ENCODE data around the gene TCF7.

Gene TCF7

GRCh38 chr5:134153657-134154056 lies 39.2 kb downstream of the TCF7 start:
- H3K27me3 ChIP-seq (ENCODE audit: control insufficient read depth in 1 of 2, insufficient read depth in 2 of 2, low read length in 2 of 2) = no peaks in the 10 kb centered on the region
- H3K36me3 ChIP-seq (ENCODE audit: control insufficient read depth in 1 of 2, insufficient read depth in 2 of 2, low read length in 2 of 2) = peaks cover 44 to 83% of the 10 kb centered on the region in 2 donors
- no peak overlapping the region for H3K9ac ChIP-seq (ENCODE audit: low read depth in 1 of 2, low read length in 2 of 2)
- no peak overlapping the region for H3K4me3 ChIP-seq (ENCODE audit: low read depth in 1 of 2, low read length in 2 of 2)
- no peak overlapping the region for H3K27ac ChIP-seq (ENCODE audit: low read depth, low read length)
- H3K9me3 ChIP-seq (ENCODE audit: control insufficient read depth in 1 of 2, low read length in 2 of 2) = no peaks in the 10 kb centered on the region
- peaks cover 0 to 19% of the 10 kb centered on the region in 2 donors for H3K4me1 ChIP-seq (ENCODE audit: control insufficient read depth in 1 of 2, insufficient read depth in 2 of 2, low read length in 2 of 2)

- H3K27ac ChIP-seq (ENCODE audit: low read depth, low read length) = no peak overlapping the region
- H3K27me3 ChIP-seq (ENCODE audit: control insufficient read depth in 1 of 2, insufficient read depth in 2 of 2, low read length in 2 of 2) = no peaks in the 10 kb centered on the region
- no peaks in the 10 kb centered on the region for H3K4me1 ChIP-seq (ENCODE audit: control insufficient read depth in 1 of 2, insufficient read depth in 2 of 2, low read length in 2 of 2)
- H3K36me3 ChIP-seq (ENCODE audit: control insufficient read depth in 1 of 2, insufficient read depth in 2 of 2, low read length in 2 of 2) = peaks cover 30 to 75% of the 10 kb centered on the region in 2 donors
- no peaks in the 10 kb centered on the region for H3K9me3 ChIP-seq (ENCODE audit: control insufficient read depth in 1 of 2, low read length in 2 of 2)
- H3K9ac ChIP-seq (ENCODE audit: low read depth in 1 of 2, low read length in 2 of 2) = no peak overlapping the region
- no peak overlapping the region for H3K4me3 ChIP-seq (ENCODE audit: low read depth in 1 of 2, low read length in 2 of 2)
These were observed 47.3 kb downstream of the TCF7 start for GRCh38 chr5:134161513-134162395.

- H3K9ac ChIP-seq (ENCODE audit: low read depth in 1 of 2, low read length in 2 of 2) = no peak overlapping the region
- no peaks in the 10 kb centered on the region for H3K27me3 ChIP-seq (ENCODE audit: control insufficient read depth in 1 of 2, insufficient read depth in 2 of 2, low read length in 2 of 2)
- peaks cover 34 to 77% of the 10 kb centered on the region in 2 donors for H3K36me3 ChIP-seq (ENCODE audit: control insufficient read depth in 1 of 2, insufficient read depth in 2 of 2, low read length in 2 of 2)
- H3K9me3 ChIP-seq (ENCODE audit: control insufficient read depth in 1 of 2, low read length in 2 of 2) = no peaks in the 10 kb centered on the region
- no peaks in the 10 kb centered on the region for H3K4me1 ChIP-seq (ENCODE audit: control insufficient read depth in 1 of 2, insufficient read depth in 2 of 2, low read length in 2 of 2)
- no peak overlapping the region for H3K4me3 ChIP-seq (ENCODE audit: low read depth in 1 of 2, low read length in 2 of 2)
- no peak overlapping the region for H3K27ac ChIP-seq (ENCODE audit: low read depth, low read length)
These were observed 48.1 kb downstream of the TCF7 start for GRCh38 chr5:134162592-134162991.

DNA sequence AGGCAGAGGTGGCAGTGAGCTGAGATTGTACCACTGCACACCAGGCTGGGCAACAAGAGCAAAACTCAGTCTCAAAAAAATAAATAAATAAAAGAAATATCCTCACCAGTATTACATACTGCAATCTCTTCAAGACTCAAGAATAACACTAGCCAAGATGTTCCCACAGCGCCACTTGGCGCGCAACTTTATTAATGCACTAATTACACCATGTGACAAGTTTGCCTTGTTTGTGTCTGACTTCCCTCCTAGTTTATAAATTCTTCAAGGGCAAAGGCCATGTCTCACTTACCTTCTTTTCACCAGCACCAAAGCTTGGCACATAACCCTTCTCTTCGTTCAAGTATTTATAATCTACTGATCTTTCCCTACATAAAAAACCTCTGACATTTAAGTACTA lies 57.5 kb downstream of the TCF7 start:
- Histone ChIP-seq H3K27ac (ENCODE audit: low read depth, low read length) (no peak overlapping the region), H3K9ac (ENCODE audit: low read depth in 1 of 2, low read length in 2 of 2) (no peak overlapping the region), H3K4me1 (ENCODE audit: control insufficient read depth in 1 of 2, insufficient read depth in 2 of 2, low read length in 2 of 2) (peaks cover 19 to 30% of the 10 kb centered on the region in 2 donors), H3K27me3 (ENCODE audit: control insufficient read depth in 1 of 2, insufficient read depth in 2 of 2, low read length in 2 of 2) (no peaks in the 10 kb centered on the region), H3K4me3 (ENCODE audit: low read depth in 1 of 2, low read length in 2 of 2) (no peak overlapping the region), H3K9me3 (ENCODE audit: control insufficient read depth in 1 of 2, low read length in 2 of 2) (no peaks in the 10 kb centered on the region), H3K36me3 (ENCODE audit: control insufficient read depth in 1 of 2, insufficient read depth in 2 of 2, low read length in 2 of 2) (peaks cover 22 to 55% of the 10 kb centered on the region in 2 donors)

DNA sequence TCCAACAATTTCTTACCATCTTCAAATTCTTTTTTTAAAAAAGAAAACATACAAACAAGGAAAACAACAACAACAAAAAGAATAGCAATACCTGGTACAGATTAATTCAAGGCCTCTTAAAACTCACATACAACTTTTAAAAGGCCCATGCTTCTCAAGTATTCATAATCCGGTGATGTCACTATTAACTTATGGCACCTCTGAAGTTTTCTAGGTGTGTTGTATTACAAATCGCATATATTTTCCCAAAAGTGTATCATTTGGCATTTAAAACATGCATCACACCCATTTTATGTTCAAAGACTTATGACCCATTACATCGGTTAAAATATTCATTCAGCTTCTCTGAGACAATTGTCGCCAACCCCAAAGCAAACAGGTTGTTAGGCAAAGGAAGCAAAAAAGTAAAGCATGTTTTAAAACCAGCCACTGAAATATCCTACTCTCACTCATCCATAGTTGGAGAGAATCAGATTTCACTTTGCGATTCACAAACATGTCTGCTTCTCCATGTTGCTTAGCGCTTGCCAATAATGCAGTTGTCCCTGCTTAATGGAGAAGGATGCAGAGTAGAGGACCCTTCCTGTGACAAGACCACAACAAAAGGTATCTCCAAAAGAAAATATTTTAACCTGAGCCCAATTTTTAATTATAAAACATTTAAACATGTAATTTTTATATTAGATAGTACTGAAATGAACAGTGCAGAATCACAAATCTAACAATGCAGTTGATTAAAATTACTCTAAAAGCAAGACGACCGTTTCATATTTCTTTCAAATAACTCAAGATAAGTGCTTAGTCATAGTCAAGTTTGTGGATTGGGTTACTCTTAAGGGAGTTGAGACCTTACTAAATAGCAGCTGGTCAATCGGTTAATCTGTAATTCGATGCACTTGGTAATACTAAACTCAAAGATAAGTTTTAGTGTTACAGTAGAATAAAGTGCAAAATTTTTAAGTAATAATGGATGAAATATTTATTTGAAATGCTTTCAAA lies 60.7 kb downstream of the TCF7 start:
- H3K27ac ChIP-seq (ENCODE audit: low read depth, low read length) = no peak overlapping the region
- peaks cover 8 to 31% of the 10 kb centered on the region in 2 donors for H3K36me3 ChIP-seq (ENCODE audit: control insufficient read depth in 1 of 2, insufficient read depth in 2 of 2, low read length in 2 of 2)
- H3K4me3 ChIP-seq (ENCODE audit: low read depth in 1 of 2, low read length in 2 of 2) = peak overlapping the region; percentile 85 to 89
- no peaks in the 10 kb centered on the region for H3K9me3 ChIP-seq (ENCODE audit: control insufficient read depth in 1 of 2, low read length in 2 of 2)
- peaks cover 28 to 40% of the 10 kb centered on the region in 2 donors for H3K4me1 ChIP-seq (ENCODE audit: control insufficient read depth in 1 of 2, insufficient read depth in 2 of 2, low read length in 2 of 2)
- H3K27me3 ChIP-seq (ENCODE audit: control insufficient read depth in 1 of 2, insufficient read depth in 2 of 2, low read length in 2 of 2) = no peaks in the 10 kb centered on the region
- H3K9ac ChIP-seq (ENCODE audit: low read depth in 1 of 2, low read length in 2 of 2) = peak overlapping the region; percentile 86 to 97

- no peaks in the 10 kb centered on the region for H3K27me3 ChIP-seq (ENCODE audit: control insufficient read depth in 1 of 2, insufficient read depth in 2 of 2, low read length in 2 of 2)
- peak overlapping the region; percentile 86 to 97 for H3K9ac ChIP-seq (ENCODE audit: low read depth in 1 of 2, low read length in 2 of 2)
- peak overlapping the region; percentile 85 to 89 for H3K4me3 ChIP-seq (ENCODE audit: low read depth in 1 of 2, low read length in 2 of 2)
- peaks cover 28 to 40% of the 10 kb centered on the region in 2 donors for H3K4me1 ChIP-seq (ENCODE audit: control insufficient read depth in 1 of 2, insufficient read depth in 2 of 2, low read length in 2 of 2)
- H3K27ac ChIP-seq (ENCODE audit: low read depth, low read length) = peak overlapping the region; percentile 99
- peaks cover 8 to 24% of the 10 kb centered on the region in 2 donors for H3K36me3 ChIP-seq (ENCODE audit: control insufficient read depth in 1 of 2, insufficient read depth in 2 of 2, low read length in 2 of 2)
- no peaks in the 10 kb centered on the region for H3K9me3 ChIP-seq (ENCODE audit: control insufficient read depth in 1 of 2, low read length in 2 of 2)
These were observed 61.5 kb downstream of the TCF7 start for GRCh38 chr5:134175921-134176510.

DNA sequence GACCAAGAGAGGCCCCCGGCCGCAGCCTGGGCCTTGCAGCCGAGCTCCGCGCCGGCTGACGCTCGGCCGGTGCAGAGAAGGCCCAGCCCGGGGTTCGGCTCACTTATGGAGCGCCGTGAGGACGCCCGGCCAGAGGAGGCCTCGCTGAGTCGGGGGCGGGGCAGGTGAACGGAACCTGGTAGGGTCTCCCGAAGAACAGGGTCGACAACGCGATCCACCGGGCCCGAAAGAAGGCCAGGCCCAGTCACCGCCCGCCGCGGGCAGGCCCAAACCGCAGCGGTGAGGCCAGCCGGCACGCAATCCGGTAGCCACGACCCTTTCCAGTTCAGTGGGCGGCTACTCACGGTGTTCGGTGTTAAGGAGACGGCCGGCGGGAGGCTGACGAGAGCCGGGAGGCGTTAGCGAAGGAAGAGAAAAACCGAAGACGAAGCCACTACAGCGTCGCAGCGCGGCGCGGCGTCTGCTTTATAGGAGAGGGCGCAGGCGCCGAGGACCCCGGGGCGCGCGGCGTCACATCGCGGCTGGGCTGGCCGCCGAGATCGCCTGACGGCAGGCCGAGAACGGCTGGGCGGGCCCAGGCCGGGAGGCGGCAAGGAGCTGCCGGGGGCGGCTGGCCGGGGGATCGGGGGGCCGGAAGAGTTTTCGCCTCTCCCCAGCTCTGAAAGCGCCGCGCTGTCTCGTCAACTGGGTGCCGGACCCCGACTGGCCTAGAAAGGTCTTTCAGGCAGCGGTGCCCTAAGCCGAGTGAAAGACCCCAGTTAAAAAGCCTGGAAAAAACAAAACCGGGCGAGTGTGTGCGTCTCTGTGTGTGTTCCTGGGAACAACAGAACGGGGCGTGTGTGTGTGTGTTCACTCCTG lies 62.3 kb downstream of the TCF7 start, which contains the start of gene SKP1:
Gene SKP1 (minus strand): TSS at position 440 of the 858 bp plus-strand sequence. CDS start 2,928 bp downstream, outside the sequence.
- H3K9me3 ChIP-seq (ENCODE audit: control insufficient read depth in 1 of 2, low read length in 2 of 2) = no peaks in the 10 kb centered on the region
- peak within 1 kb of the TSS; percentile 85 to 89 for H3K4me3 ChIP-seq (ENCODE audit: low read depth in 1 of 2, low read length in 2 of 2)
- peaks cover 28 to 33% of the 10 kb centered on the region in 2 donors for H3K4me1 ChIP-seq (ENCODE audit: control insufficient read depth in 1 of 2, insufficient read depth in 2 of 2, low read length in 2 of 2)
- peaks cover under 1 to 16% of the 10 kb centered on the region in 2 donors for H3K36me3 ChIP-seq (ENCODE audit: control insufficient read depth in 1 of 2, insufficient read depth in 2 of 2, low read length in 2 of 2)
- H3K27me3 ChIP-seq (ENCODE audit: control insufficient read depth in 1 of 2, insufficient read depth in 2 of 2, low read length in 2 of 2) = no peaks in the 10 kb centered on the region
- H3K9ac ChIP-seq (ENCODE audit: low read depth in 1 of 2, low read length in 2 of 2) = peak within 1 kb of the TSS; percentile 86 to 97
- peak within 1 kb of the TSS; percentile 99 for H3K27ac ChIP-seq (ENCODE audit: low read depth, low read length)

GRCh38 chr5:134177369-134178095 lies 63.1 kb downstream of the TCF7 start:
- no peaks in the 10 kb centered on the region for H3K9me3 ChIP-seq (ENCODE audit: control insufficient read depth in 1 of 2, low read length in 2 of 2)
- peaks cover 24 to 28% of the 10 kb centered on the region in 2 donors for H3K4me1 ChIP-seq (ENCODE audit: control insufficient read depth in 1 of 2, insufficient read depth in 2 of 2, low read length in 2 of 2)
- H3K4me3 ChIP-seq (ENCODE audit: low read depth in 1 of 2, low read length in 2 of 2) = peak overlapping the region; percentile 85 to 89
- H3K9ac ChIP-seq (ENCODE audit: low read depth in 1 of 2, low read length in 2 of 2) = peak overlapping the region; percentile 86 to 97
- peak overlapping the region; percentile 99 for H3K27ac ChIP-seq (ENCODE audit: low read depth, low read length)
- no peaks in the 10 kb centered on the region for H3K27me3 ChIP-seq (ENCODE audit: control insufficient read depth in 1 of 2, insufficient read depth in 2 of 2, low read length in 2 of 2)
- peaks cover 0 to 9% of the 10 kb centered on the region in 2 donors for H3K36me3 ChIP-seq (ENCODE audit: control insufficient read depth in 1 of 2, insufficient read depth in 2 of 2, low read length in 2 of 2)
